CMK (cell line): ENCODE results near the gene IQSEC1.

Experiments used
- DNase-seq: peaks from one replicate; pipeline ENCODE4 v3.0.0-alpha.2; 2010; ENCODE audit warnings: low read depth

The IQSEC1 gene

DNA sequence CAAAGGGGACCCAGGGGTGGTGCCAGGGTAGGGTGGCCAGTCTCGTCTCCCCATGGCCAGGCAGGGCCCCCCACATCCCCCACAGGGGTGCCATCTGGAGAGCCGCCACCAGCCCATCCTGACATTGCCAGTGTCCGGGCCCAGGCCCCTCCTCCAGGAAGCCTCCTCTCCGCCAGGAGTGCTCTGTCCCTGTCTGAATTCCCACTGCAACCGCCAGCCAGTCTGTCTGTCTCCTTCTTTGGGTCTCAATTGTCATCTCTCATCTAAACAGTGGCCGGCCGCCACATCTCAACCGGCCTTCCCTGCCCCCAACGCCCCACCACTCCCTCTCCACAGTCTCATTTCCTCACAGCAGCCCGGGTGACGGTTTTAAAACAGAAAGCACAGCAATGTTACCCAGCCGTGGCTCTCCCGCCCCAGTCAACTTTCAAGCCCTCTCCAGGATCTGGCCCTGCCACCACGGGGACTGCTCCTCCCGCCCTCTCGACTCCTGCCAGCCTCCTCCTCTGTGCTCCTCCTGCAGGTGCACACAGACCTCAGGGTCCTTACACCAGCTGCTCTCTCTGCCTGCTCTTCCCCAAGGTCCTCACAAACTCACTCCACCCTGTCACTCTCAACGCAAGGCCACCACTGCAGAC is 57.0 kb downstream of the IQSEC1 start:
- no peak for DNase-seq

DNA sequence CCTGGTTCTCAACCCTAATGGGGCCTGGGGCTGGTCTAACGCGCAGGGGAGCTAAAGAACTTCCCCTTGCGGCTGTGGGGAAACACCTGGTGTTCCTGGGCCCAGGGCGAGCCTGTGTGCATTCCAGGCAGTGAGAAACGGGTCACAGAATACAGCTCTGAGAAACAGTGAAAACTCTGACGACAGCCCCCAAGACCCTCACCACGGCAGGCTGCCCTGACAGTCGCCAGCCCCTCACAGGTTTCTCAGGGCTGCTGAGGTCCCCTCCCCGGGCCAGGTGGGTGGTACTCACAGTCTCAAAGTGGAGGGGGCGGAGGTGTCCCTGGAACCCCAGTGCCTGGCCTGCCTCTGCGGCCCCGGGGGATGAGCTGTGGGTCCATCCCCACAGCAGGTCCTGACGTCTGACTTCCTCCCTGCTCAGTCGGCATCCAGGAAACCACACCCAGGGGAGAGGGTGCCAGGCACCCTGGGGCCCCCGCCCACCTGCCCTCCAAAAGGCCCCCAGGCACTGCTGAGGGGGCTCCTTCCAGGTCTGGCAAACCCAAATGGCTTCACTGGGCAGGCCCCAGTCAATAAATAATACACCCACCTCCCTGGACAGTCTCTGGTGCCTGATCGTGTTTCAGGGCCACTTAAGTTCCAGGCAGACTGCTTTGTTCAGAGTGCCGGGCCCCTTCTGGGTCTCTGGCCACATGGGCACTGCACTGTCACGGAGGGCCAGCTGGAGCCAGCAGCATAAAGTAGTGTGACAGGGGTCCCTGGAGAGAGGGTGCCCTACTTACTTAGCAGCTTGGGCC is 57.7 kb downstream of the IQSEC1 start:
- DNase-seq: no peak

DNA sequence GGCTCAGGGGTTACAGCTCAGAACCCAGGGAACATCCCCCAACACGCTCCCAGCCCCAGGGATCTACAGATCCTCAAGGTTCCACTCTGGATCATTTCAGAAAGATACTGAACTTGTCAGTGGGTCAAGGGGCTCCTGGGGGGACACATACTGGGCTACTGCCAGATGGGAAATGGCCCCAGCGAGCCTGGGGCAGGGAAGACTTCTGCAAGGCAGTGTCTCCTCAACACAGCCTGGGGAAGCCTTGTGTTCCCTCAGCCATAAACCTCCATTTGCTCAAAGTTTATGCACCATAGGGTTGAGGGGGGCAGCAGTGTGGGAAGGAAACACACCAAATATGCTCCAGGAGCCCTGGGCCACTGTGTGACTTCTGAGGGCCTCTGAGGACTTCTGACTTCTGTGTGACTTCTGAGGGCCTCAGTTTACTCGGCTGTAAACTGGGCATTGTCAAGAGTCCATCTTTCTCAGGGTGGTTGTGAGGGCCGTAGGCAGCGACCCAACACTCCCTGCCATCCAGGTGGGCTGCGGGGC is 58.4 kb downstream of the IQSEC1 start:
- no peak for DNase-seq

DNA sequence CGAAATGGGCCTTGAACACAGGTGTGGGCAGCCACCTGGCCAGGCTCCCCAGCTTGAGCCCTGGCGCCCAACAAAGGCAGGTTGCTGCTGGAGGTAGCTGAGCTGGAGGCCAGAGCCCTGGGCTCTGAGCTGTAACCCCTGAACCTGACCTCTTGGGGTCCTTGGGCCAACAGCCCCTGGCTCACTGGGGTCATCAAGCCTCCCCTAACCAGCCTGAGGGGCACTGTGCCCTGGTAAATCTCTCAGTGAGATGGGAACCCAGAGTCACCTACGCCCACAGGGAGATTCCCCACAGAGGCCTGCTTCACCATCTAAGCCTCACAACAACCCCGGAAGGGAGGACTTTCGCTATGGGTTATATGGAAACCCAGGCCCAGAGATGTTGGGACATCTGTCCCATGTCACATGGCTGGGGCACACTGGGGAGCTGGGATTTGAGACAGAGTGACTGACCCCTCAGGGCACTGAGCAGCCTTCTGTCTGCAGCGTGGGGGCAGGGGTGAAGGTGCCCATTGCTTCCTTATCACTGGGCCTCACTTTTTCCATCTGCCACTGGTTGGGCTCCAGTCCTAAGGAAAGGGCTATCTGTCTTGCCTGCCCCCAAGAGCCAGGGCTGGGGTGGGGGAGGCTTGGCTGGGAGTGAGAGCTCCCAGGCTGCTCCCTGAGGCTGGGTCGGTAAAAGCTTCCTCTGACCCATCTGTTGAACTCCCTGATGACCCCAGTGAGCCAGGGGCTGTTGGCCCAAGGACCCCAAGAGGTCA is 59.1 kb downstream of the IQSEC1 start:
- no peak for DNase-seq

DNA sequence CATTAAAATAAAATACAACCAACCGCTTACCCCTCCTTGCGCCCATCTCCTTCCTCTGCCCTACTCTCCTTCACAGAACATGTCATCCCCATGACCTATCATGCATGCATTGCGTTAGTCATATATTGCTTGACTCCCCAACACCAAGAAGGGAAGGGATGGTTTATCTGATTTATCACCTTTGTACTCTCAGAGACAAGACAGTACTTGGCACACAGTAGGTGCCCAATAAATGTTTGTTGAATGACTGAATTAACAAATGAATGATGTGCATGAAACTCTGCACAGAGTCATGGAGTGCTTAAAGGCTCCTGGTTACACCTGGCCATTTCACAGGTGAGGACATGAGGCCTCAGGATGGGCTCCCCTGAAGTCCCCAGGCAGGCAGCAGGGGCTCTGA is 59.7 kb downstream of the IQSEC1 start:
- no peak for DNase-seq

DNA sequence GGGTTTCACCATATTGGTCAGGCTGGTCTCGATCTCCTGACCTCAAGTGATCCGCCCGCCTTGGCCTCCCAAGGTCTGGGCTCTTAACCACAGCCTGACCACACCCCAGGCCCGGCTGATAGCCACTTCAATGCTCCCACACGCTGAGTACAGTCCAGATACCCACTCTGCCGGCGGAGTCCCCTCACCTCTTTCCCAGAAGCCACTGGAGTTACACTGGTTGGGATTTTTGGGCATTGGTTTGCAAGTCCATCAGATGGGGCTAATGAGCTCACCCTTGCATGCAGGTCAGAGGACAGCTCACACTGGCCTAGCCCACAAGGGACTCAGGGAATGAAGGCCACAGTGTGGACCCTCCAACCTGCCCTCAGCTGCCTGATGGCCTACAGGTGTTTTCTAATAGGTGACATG is 60.1 kb downstream of the IQSEC1 start:
- no peak for DNase-seq

DNA sequence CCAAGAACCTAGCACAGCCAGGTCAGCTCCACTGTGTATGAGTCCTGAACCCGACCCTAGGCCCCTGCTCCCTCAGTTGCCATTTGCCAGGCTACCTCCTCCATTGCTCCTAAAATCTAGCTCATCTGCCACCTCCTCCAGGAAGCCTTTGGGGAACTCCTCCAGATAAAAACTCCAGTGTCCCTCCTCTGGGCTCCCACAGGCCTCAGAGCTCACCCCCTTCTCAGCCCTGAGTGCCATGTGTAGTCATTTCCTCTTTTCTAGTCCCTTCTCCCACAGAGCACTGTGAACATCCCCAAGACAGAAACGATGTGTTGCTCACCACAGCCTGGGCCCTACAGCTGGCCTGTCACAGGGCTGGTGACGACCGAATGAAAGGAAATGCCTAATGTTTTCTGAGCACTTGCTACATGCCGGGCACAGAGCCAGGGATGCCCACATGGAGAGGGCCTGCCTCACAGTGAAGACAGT is 61.0 kb downstream of the IQSEC1 start:
- DNase-seq: no peak

DNA sequence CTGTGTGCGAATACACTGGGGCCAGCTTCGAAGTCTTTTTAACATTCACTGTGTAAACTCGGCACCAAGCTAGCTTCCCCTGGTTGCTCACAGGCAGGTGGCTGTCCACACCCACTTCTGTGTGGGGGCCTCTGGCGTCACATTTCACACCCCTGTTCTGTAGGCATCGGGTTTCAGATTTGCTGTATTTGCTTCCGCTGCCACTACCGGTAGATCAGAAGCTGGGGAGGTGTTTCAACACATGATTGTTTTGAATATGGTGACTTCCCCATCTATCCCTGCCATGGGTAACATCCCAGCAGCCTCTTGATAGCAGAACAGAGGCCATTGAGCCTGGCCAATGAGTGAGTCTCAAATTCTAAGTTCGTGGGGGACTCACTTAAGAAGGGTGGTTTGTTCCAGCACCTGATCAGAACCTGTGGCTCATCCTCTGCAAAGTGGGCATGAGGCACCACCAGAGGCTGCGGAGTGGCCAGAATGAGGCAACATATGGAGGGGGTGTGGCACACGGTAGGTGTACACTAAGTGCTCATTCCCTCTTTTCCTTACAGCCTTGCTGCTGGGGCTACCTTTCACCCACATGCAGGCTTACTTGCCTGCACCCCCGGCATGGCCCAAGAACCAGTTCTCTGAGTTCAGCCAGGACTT is 61.5 kb downstream of the IQSEC1 start:
- no peak for DNase-seq

DNA sequence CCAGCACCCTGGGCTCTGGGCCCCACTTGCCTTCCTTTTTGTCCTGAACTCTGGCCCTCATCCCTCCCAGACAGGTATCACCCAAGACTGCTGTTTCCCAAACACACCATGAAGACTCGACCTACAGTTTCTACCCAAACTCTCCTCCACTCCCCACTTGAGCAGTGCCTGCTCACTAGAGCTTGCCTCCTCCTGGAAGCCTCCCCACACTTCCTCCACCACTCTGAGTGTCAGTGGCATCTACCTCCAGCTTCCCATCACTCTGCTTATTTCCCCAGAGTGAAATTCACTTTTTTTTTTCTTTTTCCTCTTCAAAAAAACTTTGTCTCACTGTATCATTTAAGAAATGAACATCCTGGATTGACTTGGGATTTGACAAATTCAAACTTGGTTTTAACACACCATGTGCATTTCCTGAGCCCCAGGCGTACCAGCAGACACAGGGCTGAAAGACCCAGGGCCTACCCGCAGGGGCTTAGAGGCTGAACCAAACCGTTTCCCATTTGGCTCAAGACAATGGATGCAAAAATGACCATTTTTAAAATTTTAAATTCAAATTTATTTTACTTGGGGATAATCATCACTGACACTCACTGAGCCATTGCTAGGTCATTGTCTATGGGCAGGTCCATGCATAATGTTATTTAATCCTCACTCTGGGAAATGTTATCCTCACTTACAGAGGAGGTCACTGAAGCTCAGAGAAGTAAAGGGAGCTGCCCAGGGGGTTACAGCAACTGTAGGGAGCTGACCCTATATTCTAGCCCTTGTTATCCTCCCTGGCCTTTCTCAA is 62.3 kb downstream of the IQSEC1 start:
- DNase-seq: no peak

DNA sequence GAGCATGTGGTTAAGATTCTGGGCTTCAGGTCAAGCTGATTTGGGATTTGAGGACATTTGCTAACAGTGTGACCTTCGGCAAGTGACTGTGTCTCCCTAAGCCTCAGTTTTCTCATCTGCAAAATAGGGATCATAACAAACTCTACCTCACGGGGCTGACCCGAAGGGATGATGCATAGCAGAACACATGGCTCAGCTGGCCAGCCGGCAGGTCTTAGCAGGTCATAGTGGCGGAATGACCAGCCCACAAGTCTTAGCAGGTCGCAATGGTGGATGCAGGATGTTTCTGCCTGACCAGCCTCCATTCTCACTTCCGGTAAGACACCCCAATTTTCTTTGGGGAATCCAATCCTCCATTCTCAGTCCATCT is 63.3 kb downstream of the IQSEC1 start:
- DNase-seq: no peak

DNA sequence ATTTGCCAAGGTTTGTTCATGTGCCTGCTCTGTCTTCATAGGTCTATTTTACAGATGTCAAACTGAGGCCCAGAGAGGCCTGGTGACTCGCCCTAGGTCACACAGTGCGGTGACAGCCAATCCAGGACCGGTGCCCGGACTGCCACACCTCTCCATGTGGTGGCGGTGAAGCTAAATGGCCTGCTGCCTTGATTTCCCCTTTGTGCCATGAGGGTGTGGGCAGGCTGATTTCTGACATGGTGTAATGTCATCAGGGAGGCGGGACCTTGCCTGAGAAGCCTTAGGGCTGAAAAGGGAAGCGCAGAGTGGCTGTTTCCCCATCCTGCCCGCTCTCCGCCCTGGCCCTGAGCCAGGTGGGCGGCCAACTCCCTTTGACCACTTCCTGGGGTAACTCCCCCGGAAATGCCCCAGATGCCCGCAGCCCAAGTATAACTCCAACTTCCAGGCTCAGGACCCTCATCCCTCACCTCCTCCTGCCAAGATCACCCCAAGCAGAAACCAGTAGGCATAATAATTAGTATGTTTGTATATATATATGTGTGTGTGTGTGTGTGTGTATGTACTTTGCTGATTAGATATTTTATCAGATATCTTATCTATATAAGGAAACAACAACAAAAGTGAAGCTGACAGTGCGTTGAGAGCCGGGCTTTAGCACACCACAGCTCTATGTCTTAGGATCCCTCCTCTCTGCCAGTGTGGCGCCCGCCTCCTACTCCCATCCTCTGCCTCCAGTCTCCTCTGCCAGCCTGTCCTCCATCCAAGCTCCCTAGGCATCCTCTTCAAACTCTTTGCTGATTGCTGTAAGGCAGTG is 63.9 kb downstream of the IQSEC1 start:
- peak; percentile 93 for DNase-seq

DNA sequence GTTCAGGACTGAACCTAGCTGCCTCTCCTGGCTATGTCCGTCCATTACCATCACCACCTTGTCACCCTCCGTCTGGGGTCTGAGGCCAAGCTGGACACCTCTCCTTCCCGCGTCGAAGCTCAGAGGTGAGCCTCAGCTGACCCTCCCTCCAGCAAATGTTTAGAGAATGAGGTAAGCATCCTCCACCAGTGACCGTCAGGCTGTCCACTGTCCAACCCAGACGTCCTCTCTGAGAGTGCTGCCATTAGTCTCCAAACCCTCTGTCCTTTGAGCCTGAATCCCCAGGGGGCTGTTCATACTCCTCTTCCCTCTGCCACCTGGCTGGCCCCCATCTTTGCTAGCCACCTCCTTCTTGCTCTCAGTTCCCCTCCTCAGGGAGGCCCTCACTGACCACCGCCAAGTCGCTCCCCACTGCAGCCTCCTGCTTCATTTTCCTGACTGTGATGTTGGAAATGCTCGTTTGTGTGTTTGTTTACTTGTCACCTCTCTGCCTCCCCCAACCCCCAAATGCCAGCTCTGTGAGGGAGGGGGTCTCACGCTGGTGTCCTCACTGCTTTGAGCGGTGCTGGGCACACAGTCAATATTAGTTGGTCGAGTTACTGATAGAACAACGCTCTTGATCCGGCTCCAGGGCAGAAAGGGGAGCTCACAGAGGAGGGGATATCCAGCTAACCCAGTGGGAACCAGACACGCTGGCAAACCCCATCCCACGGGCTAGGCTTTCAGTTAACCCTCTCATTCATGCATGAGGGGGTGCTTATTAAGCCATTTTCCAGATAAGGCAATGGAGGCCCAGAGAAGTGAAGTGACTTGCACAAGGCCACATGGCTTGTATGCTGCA is 64.9 kb downstream of the IQSEC1 start:
- DNase-seq: no peak

DNA sequence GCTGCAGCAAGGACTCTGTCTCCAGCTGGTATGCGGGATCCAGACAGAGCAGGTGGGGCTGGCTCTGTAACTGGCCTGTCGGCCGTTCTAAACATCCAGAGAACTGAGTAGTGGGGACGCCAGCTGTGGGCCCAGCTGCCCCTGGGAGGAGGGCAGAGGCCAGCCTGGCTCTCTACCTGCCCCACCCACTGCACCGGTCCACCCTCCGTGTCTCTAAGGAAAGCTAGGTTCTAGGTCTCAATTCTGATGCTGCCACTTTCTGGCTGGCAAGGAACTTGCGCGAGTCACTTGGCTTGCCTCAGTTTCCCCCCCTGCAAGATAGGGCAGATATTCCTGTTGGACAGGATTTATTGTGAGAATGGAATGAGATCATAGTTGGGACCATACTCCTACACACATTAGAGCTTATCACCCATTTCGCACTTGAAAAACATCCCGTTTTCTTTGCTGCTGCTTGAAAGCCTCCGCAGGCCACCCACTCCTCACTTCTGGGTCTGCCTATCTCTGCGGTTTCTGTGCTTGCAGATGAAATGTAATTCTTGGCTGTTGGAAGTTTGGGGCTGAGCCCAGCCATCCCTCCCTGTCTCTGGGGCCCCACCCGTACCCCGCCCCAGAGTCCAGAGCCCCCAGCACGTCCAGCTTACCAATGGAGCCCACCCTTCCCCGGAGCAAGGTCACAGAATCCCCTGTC is 65.8 kb downstream of the IQSEC1 start:
- no peak for DNase-seq

DNA sequence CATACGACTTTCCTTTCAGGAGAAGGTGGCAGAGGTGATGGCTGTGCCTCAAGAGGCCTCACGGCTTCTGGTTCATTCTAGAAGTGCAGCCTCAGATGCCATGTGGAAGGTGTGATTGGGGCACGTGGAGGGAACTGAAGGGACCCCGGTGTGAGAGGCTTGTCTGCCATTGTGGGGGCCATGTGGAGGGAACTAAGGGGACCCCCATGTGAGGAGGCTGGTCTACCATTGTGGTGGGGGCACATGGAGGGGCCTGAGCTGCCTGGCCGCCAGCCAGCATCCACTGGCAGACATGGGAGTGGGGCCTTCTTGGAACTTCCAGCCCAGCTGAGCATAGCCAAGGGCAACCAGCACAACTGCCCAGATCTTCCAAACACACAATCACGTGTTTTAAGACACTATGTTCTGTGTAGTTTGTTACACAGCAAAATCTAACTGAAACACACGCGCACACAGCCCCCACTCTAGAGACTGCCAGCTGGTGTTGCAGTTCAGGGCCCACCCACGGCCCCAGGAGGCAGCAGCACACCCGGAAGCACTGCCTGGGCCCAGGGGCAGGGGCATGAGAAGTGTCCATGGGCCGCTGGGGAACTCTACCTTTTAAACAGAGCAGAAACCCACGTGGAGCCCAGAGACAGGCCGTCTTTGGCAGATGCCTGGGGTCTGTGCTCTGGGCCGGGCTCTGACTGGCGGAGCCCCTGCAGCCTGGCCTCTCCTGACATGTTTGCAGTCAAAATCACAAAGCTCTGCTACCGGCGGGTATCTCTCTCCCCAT is 66.8 kb downstream of the IQSEC1 start:
- DNase-seq: no peak

DNA sequence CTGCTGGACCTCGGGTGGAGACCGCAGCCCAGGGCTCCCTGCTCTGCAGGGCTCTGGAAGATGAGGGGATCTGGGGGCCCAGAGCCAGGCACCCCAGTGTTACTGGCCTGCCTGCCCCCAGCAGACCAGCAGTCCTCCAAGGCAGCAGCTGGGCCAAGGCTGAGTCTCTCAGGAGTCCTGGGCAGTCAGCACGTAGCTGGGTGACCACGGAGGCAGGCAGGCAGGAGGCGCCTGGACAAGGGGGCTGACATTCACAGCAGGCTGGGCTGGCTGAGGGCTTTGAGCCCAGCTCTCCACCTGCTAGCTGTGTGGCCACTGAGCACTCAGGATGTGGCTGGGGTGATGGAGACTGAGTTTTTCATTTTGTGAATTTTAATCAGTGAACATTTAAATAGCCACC is 67.9 kb downstream of the IQSEC1 start:
- no peak for DNase-seq

DNA sequence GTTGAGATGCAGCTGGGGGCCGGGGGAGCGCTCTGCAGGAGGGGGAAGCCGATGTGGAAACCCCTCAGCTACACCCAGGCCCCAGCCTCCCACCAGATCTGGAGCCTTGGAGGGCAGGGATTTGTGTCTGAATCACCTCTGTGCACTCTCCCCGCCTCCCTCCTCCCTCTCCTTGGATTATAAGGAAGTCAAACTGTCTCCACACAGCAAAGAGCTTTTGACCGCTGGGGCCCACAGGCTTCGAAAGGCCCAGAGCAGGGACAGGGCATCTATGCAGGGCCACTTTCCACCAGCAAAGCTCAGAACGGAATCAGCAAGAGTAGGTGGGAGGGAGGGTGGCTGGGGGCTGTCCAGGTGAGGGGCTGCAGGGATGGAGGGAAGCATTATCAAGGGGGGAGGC is 68.9 kb downstream of the IQSEC1 start:
- DNase-seq: no peak

DNA sequence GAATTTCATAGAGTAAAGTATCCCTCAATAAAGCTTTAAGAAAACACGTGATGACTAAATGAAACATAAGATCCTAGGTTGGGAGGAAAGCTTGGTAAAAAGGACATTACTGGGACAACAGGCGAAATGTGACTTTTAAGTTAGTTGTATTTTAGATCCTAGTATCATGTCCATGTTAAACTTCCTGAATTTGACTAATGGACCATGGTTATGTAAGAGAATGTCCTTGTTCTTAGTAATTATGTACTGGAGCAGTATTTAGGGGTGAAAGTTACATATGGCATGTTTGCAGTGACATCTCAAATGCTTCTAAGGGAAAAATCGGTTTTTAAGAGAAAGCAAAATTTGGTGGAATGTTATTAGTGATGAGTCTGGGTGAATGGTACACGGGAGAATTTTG is 69.6 kb downstream of the IQSEC1 start:
- no peak for DNase-seq
